IMR-90 (cell line): ENCODE measurements around the gene DLG3. TPM values are rescaled to one million over a fixed set of nuclear protein-coding genes. Genes with fewer than 3 reads are reported as not detected.
A peak's percentile ranks its signal among the peaks of the same experiment; 100 is the strongest.

Source experiments
- ATAC-seq: fragments of 200-7000 bp; cut with Tn5 transposase; 2 replicates; pipeline ENCODE4 v1.9.1; 2020; ENCODE audit warnings: low read depth, mild to moderate bottlenecking, moderate library complexity
- BruUV-seq: library from RNA; stranded (reverse); fragments of 400-500 nt; replicated peaks from 2 replicates; lab custom pipeline; 2021; lab: Mats Ljungman, UMichigan
- CTCF ChIA-PET: fragments of 300-600 bp; formaldehyde crosslinking; extraction: SDS; loops from one replicate; lab custom pipeline; 2021; ENCODE audit warnings: antibody characterized with exemption; lab: Yijun Ruan, JAX
- POLR2A ChIA-PET: fragments of 300-600 bp; sonication (Branson Sonifier 250); formaldehyde crosslinking; loops from one replicate; lab custom pipeline; 2022; ENCODE audit warnings: antibody characterized with exemption; ENCODE audit not compliant: unreplicated experiment; lab: Charles Lee
- DNase-seq: peaks from one replicate; pipeline ENCODE4 v3.0.0; 2013
- H2AFZ ChIP-seq: replicated peaks from 2 replicates; pipeline ENCODE3; 2013; ENCODE audit warnings: low read length, mild to moderate bottlenecking; ENCODE audit not compliant: poor library complexity
- H2AK5ac ChIP-seq: 2 replicates; pipeline ENCODE4 v1.6.1; 2013; ENCODE audit warnings: low read depth, low read length, inconsistent platforms
- H2AK9ac ChIP-seq: replicated peaks from 2 replicates; pipeline ENCODE3; 2013; ENCODE audit warnings: mild to moderate bottlenecking, low read depth, low read length, moderate library complexity; ENCODE audit not compliant: poor library complexity
- H2BK120ac ChIP-seq: 2 replicates; pipeline ENCODE4 v1.6.1; 2013; ENCODE audit warnings: low read depth, low read length, inconsistent platforms
- H2BK15ac ChIP-seq: 3 replicates; pipeline ENCODE4 v1.6.1; 2013; ENCODE audit warnings: low read depth, low read length, inconsistent platforms
- H2BK20ac ChIP-seq: 2 replicates; pipeline ENCODE4 v1.6.1; 2013; ENCODE audit warnings: low read depth, mild to moderate bottlenecking, inconsistent platforms, low read length, moderate library complexity
- H2BK5ac ChIP-seq: 2 replicates; pipeline ENCODE4 v1.6.1; 2013; ENCODE audit warnings: mild to moderate bottlenecking, low read depth, low read length, inconsistent platforms; ENCODE audit not compliant: poor library complexity, severe bottlenecking
- H3K14ac ChIP-seq: replicated peaks from 2 replicates; pipeline ENCODE4 v1.6.1; 2013; ENCODE audit warnings: low read depth, low read length, inconsistent platforms
- H3K18ac ChIP-seq: 2 replicates; pipeline ENCODE4 v1.6.1; 2013; ENCODE audit warnings: low read depth, low read length, control low read depth
- H3K23ac ChIP-seq: 2 replicates; pipeline ENCODE4 v1.6.1; 2013; ENCODE audit warnings: low read depth, low read length, inconsistent platforms
- H3K27ac ChIP-seq: 2 replicates; pipeline ENCODE4 v1.5.1; 2013; ENCODE audit warnings: mild to moderate bottlenecking, control low read depth, low read length; ENCODE audit not compliant: insufficient read depth
- H3K27me3 ChIP-seq: 2 replicates; pipeline ENCODE4 v1.6.1; 2013; ENCODE audit warnings: low read length; ENCODE audit not compliant: control insufficient read depth, insufficient read depth
- H3K36me3 ChIP-seq: 2 replicates; pipeline ENCODE4 v1.6.1; 2013; ENCODE audit warnings: low read length, mixed read lengths; ENCODE audit not compliant: control insufficient read depth, insufficient read depth
- H3K4ac ChIP-seq: 2 replicates; pipeline ENCODE4 v1.6.1; 2013; ENCODE audit warnings: low read depth, low read length, inconsistent platforms
- H3K4me1 ChIP-seq: 2 replicates; pipeline ENCODE4 v1.6.1; 2013; ENCODE audit warnings: low read length, mixed read lengths; ENCODE audit not compliant: control insufficient read depth, insufficient read depth
- H3K4me2 ChIP-seq: 2 replicates; pipeline ENCODE4 v1.6.1; 2013; ENCODE audit warnings: low read depth, mild to moderate bottlenecking, control low read depth, low read length, moderate library complexity
- H3K4me3 ChIP-seq: 2 replicates; pipeline ENCODE4 v1.5.1; 2013; ENCODE audit warnings: low read depth, mild to moderate bottlenecking, control low read depth, low read length, moderate library complexity; ENCODE audit not compliant: insufficient read depth
- H3K56ac ChIP-seq: 2 replicates; pipeline ENCODE4 v1.6.1; 2013; ENCODE audit warnings: low read length, inconsistent platforms; ENCODE audit not compliant: insufficient read depth; ENCODE audit errors: extremely low read depth
- H3K79me1 ChIP-seq, 2 experiments: 2 replicates each; pipeline ENCODE4 v1.6.1; 2013; ENCODE audit warnings: low read length in 2 of 2, inconsistent platforms in 1 of 2, low read depth in 1 of 2
- H3K9ac ChIP-seq: 2 replicates; pipeline ENCODE4 v1.6.1; 2013; ENCODE audit warnings: low read depth, low read length, control low read depth
- H3K9me1 ChIP-seq: 2 replicates; pipeline ENCODE4 v1.6.1; 2013; ENCODE audit warnings: low read length, inconsistent platforms; ENCODE audit not compliant: insufficient read depth
- H3K9me3 ChIP-seq: 2 replicates; pipeline ENCODE4 v1.6.1; 2013; ENCODE audit warnings: low read length; ENCODE audit not compliant: control insufficient read depth, insufficient read depth
- H4K20me1 ChIP-seq: 2 replicates; pipeline ENCODE4 v1.6.1; 2013; ENCODE audit warnings: low read length, inconsistent platforms; ENCODE audit not compliant: insufficient read depth
- H4K5ac ChIP-seq: 2 replicates; pipeline ENCODE4 v1.6.1; 2013; ENCODE audit warnings: mild to moderate bottlenecking, low read depth, low read length, control low read depth
- H4K8ac ChIP-seq, 2 experiments: 2 replicates each; pipeline ENCODE4 v1.6.1; 2013; ENCODE audit warnings: low read depth in 2 of 2, low read length in 2 of 2, control low read depth in 1 of 2, inconsistent platforms in 1 of 2
- H4K91ac ChIP-seq: 2 replicates; pipeline ENCODE4 v1.6.1; 2013; ENCODE audit warnings: low read depth, low read length, inconsistent platforms; ENCODE audit not compliant: insufficient read depth
- ELK1 ChIP-seq: fragments of 150-350 bp; IDR thresholded peaks from 2 replicates; pipeline ENCODE4 v1.6.1; 2016; ENCODE audit warnings: low read depth, mild to moderate bottlenecking, low read length, moderate library complexity, borderline replicate concordance
- NFE2L2 ChIP-seq: fragments of 150-350 bp; IDR thresholded peaks from 2 replicates; pipeline ENCODE4 v1.6.1; 2016; ENCODE audit warnings: low read depth, mild to moderate bottlenecking, low read length
- WGBS, 2 experiments: methylation state at CpG; one replicate each; pipeline versions ENCODE4 v1.1.5 to v1.1.7; 2013; ENCODE audit warnings: missing lambda C conversion rate in 2 of 2; ENCODE audit not compliant: insufficient read length in 1 of 2; ENCODE audit errors: extremely low coverage in 2 of 2; 5-methylcytosine and 5-hydroxymethylcytosine counted together
- dilution Hi-C: fragments of 300-500 bp; cut with HindIII; formaldehyde crosslinking; loops from one replicate; pipeline ENCODE4 v1.14.3; 2018; ENCODE audit warnings: low sequenced_read_pairs; ENCODE audit not compliant: unreplicated experiment
- in situ Hi-C: fragments of 300-500 bp; cut with MboI; formaldehyde crosslinking; loops from 3 replicates; pipeline ENCODE4 v1.14.3; 2019; ENCODE audit warnings: low sequenced_read_pairs, inconsistent platforms, mixed read lengths
- intact Hi-C: fragments of 100-400 bp; cut with micrococcal nuclease; formaldehyde crosslinking; loops from 2 replicates; pipeline ENCODE4 v1.10.0; 2022
- polyA plus RNA-seq, 3 experiments: library from polyadenylated mRNA; depleted of rRNA; stranded (reverse); fragments of >200 nt; gene quantifications; 2 replicates each; pipeline ENCODE4 v1.2.3, GENCODE V29; 2012; ENCODE audit warnings: low replicate concordance in 1 of 3
- total RNA-seq: library from RNA; depleted of rRNA; stranded (reverse); fragments of >200 nt; gene quantifications from 2 replicates; pipeline ENCODE4 v1.2.3, GENCODE V29; 2012

The DLG3 gene
- total and polyA plus RNA-seq, 2 of the 4 experiments (the other 2 are of a cell fraction): 11.0 to 27.1 TPM

DNA sequence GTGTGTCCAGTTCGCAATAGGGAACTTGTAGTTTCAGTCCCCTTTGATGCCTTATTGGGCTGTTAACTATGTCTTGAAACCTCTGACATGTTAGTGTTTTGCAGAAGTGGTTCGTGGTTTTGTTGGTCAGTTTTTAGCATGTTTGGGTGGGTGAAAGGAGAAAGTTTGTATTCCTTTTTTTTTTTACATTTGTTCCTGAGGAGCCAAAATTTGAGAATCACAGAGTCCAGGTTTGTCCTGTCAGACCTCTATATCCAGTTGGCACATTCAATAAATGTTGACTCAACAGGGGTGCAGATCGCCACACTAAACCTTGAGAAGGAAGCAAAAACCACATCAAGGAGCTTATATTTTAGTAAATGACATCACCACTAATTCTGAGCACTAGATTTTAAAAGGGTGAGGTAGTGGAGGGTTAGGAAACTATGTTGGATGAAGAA lies 26.2 kb downstream of the DLG3 start:
- no peak overlapping the region for H3K4me2 ChIP-seq
- no peak for TF ChIP-seq NFE2L2
- no peak for TF ChIP-seq ELK1
- CTCF ChIA-PET: no interaction called here
- peaks cover 0 to 11% of the 10 kb centered on the region in 2 experiments; a peak in 2 of 4 replicates for H3K79me1 ChIP-seq
- H3K14ac ChIP-seq: no peak overlapping the region
- dilution Hi-C loops (no loop called here), in situ Hi-C loops (no loop called here), intact Hi-C loops (no loop called here)
- H3K4me1 ChIP-seq: no peaks in the 10 kb centered on the region
- POLR2A ChIA-PET: no interaction called here
- ATAC-seq: no peak
- H3K27me3 ChIP-seq: no peaks in the 10 kb centered on the region
- H4K91ac ChIP-seq: no peak overlapping the region
- no peak overlapping the region for H2BK120ac ChIP-seq
- no peak overlapping the region for H4K8ac ChIP-seq
- WGBS, 2 experiments: 75% methylated on average over 1 of the region's 3 CpGs; no CpG with 5 or more reads in 1 of the 2 experiments
- no peak overlapping the region for H3K9ac ChIP-seq
- H3K36me3 ChIP-seq: no peaks in the 10 kb centered on the region; the same call in 1 of the 2 replicates
- H3K4ac ChIP-seq: no peak overlapping the region
- no peak overlapping the region for H3K23ac ChIP-seq
- H3K56ac ChIP-seq: no peak overlapping the region
- no peak overlapping the region for H2AK9ac ChIP-seq
- H3K9me3 ChIP-seq: no peaks in the 10 kb centered on the region
- no peak overlapping the region for H2BK15ac ChIP-seq
- H2BK5ac ChIP-seq: no peak overlapping the region
- H2AK5ac ChIP-seq: no peak overlapping the region
- no peaks in the 10 kb centered on the region for H4K20me1 ChIP-seq
- no peak overlapping the region for H3K27ac ChIP-seq
- no peaks in the 10 kb centered on the region; the same call in 1 of the 2 replicates for H3K9me1 ChIP-seq
- H3K18ac ChIP-seq: no peak overlapping the region
- no peak overlapping the region for H3K4me3 ChIP-seq
- H2BK20ac ChIP-seq: no peak overlapping the region
- H4K5ac ChIP-seq: no peak overlapping the region
- BruUV-seq: no TSS peak
- peak; percentile 18 for DNase-seq
- H2AFZ ChIP-seq: no peak overlapping the region
